Stimulated activated CD4-positive, alpha-beta T cell treated with anti-CD3 and anti-CD28 coated beads, Interleukin-2, amount 100 ng/mL, for 4 hours (primary cell): ENCODE measurements around the gene RGS5.

ENCODE experiments used
- DNase-seq: peaks from one replicate; pipeline ENCODE4 v3.0.0-alpha.2; 2020; ENCODE audit warnings: low read depth

The RGS5 gene

GRCh38 chr1:163144418-163144817 is 58.3 kb downstream of the RGS5 start:
- DNase-seq, result no peak

- DNase-seq, result no peak
Observed at GRCh38 chr1:163142152-163142551, 60.6 kb downstream of the RGS5 start.

- DNase-seq, result no peak
Observed at GRCh38 chr1:163141556-163141955, 61.2 kb downstream of the RGS5 start.

GRCh38 chr1:163137556-163138265 is 65.0 kb downstream of the RGS5 start:
- DNase-seq, result no peak

GRCh38 chr1:163131981-163132380 is 70.7 kb downstream of the RGS5 start:
- DNase-seq, result no peak

GRCh38 chr1:163130225-163130856 is 72.4 kb downstream of the RGS5 start:
- DNase-seq, result no peak

- no peak for DNase-seq
Observed at GRCh38 chr1:163128282-163128681, 74.4 kb downstream of the RGS5 start.

GRCh38 chr1:163124812-163125211 is 77.9 kb downstream of the RGS5 start:
- no peak for DNase-seq

- DNase-seq, result no peak
Observed at GRCh38 chr1:163120372-163120771, 82.3 kb downstream of the RGS5 start.

GRCh38 chr1:163119707-163120106 is 83.0 kb downstream of the RGS5 start:
- no peak for DNase-seq

GRCh38 chr1:163115887-163116286 is 86.8 kb downstream of the RGS5 start:
- DNase-seq, result no peak

- DNase-seq, result no peak
Observed at GRCh38 chr1:163107655-163108054, 95.1 kb downstream of the RGS5 start.

- no peak for DNase-seq
Observed at GRCh38 chr1:163106364-163106987, 96.2 kb downstream of the RGS5 start.

GRCh38 chr1:163104385-163105099 is 98.2 kb downstream of the RGS5 start:
- no peak for DNase-seq

- DNase-seq, result no peak
Observed at GRCh38 chr1:163102590-163102989, 100.1 kb downstream of the RGS5 start.

- DNase-seq, result no peak
Observed at GRCh38 chr1:163095213-163095612, 107.5 kb downstream of the RGS5 start.

- no peak for DNase-seq
Observed at GRCh38 chr1:163094589-163094988, 108.1 kb downstream of the RGS5 start.

- no peak for DNase-seq
Observed at GRCh38 chr1:163094182-163094581, 108.5 kb downstream of the RGS5 start.

GRCh38 chr1:163093579-163093978 is 109.1 kb downstream of the RGS5 start:
- no peak for DNase-seq

GRCh38 chr1:163093169-163093568 is 109.5 kb downstream of the RGS5 start:
- DNase-seq, result no peak
